Measurements from ENCODE around the gene GRHPR.

The GRHPR gene

DNA sequence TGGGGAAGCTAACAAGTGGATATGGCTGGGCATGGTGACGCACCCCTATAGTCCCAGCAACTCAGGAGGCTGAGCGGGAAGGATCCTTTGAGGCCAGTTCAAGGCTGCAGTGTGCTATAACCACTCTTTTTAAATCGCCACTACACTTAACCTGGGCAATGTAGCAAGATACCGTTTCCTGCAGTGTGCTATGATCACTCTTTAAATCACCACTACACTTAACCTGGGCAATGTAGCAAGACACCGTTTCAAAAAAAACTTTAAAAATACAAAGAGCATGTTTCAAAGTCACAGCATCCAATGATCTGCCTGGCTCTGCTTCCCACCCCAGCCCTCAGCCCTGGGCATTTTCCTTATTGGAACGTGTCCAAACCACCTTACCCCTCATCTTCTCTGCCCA is 14.5 kb downstream of the GRHPR start:
- intact Hi-C loops (cut with DNase I; ENCODE audit: low total_unique reads), result no loop called here
- no peaks in the 10 kb centered on the region for H3K9me3 ChIP-seq
- DNase-seq, result no peak
- TF ChIP-seq, protein P1, sequence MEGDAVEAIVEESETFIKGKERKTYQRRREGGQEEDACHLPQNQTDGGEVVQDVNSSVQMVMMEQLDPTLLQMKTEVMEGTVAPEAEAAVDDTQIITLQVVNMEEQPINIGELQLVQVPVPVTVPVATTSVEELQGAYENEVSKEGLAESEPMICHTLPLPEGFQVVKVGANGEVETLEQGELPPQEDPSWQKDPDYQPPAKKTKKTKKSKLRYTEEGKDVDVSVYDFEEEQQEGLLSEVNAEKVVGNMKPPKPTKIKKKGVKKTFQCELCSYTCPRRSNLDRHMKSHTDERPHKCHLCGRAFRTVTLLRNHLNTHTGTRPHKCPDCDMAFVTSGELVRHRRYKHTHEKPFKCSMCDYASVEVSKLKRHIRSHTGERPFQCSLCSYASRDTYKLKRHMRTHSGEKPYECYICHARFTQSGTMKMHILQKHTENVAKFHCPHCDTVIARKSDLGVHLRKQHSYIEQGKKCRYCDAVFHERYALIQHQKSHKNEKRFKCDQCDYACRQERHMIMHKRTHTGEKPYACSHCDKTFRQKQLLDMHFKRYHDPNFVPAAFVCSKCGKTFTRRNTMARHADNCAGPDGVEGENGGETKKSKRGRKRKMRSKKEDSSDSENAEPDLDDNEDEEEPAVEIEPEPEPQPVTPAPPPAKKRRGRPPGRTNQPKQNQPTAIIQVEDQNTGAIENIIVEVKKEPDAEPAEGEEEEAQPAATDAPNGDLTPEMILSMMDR (IDR thresholded peaks at IDR 0.05), result no peak
- peaks cover 0 to 6% (median 0%) of the 10 kb centered on the region in 4 donors for H3K4me1 ChIP-seq
- H3K27ac ChIP-seq, result no peak overlapping the region
- H3K27me3 ChIP-seq, result no peaks in the 10 kb centered on the region
- no peak overlapping the region for H3K4me3 ChIP-seq
- peaks cover 42 to 94% (median 91%) of the 10 kb centered on the region in 3 donors for H3K36me3 ChIP-seq

DNA sequence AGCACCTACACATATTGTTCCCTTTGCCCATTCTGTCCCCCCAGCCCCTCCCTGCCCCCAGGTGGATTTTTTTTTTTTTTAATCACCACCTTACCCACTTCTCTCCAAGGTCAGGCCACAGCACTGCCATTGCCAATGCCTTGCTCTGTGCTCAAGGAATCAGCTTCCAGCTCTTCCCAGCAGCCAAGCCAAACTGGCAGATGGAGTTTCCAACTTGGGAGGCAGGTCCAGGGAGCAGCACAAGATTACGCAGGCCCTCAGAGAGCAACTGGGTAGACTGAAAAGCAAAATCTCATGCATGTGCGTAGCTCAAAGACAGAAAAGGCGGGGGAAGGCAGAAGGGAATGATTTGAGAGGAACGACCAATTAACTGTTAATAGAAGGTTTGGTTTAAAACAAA is 15.1 kb downstream of the GRHPR start:
- H3K9me3 ChIP-seq, result no peaks in the 10 kb centered on the region
- H3K4me1 ChIP-seq, result peaks cover 0 to 6% (median 0%) of the 10 kb centered on the region in 4 donors
- no peak for DNase-seq
- H3K36me3 ChIP-seq, result peaks cover 46 to 95% (median 92%) of the 10 kb centered on the region in 3 donors
- no peak overlapping the region for H3K4me3 ChIP-seq
- intact Hi-C loops (cut with DNase I; ENCODE audit: low total_unique reads), result no loop called here
- no peaks in the 10 kb centered on the region for H3K27me3 ChIP-seq
- no peak overlapping the region for H3K27ac ChIP-seq
- TF ChIP-seq, protein P1 (IDR thresholded peaks at IDR 0.05), result no peak

DNA sequence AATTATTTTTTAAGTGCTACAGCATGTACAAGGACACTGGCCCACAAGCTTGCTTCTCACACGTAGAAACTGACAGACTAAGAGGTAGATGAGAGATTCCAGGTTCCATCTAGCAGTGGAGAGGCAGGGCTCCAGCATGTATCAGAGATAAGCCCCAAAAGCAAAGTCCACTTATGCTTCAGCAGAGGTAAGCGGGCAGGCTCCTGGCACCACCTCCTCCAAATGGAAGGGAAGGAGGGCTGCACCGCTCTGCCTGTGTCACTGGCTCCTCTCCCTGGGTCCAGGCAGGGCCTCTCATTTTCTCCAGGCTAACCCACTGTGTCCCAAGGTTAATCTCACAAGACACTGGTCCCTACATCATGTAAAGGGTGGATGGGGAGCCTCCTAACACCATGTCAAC is 15.9 kb downstream of the GRHPR start:
- Histone ChIP-seq H3K27ac (no peak overlapping the region), H3K36me3 (peaks cover 46 to 90% (median 85%) of the 10 kb centered on the region in 3 donors)

DNA sequence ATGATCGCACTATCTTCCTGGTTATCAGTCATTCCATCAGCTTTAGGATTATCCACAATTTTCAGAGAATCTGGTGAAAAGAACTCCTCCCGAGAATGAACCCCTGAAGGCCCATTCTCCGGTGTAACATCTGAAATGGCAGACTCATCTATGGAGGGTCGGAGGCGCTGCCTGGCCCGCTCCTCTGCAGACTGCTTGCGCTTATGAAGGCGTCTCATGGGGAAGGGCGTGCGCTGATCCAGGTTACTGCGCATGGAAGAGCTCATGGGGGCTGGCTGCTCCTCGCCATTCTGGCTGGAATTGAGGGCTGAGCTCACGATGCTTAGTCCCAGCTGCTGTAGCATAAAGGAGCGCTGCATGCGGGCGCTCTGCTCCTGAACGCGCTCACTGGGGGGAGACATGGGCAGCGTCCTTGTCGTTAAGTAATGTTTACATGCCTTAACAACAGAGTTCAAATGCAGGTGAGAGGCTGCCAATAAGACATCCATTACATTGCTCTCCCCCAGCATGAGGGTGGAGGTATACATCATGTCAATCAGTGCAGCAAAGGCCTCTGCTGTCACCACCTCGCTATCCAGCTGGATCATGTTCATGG is 19.4 kb downstream of the GRHPR start:
- TF ChIP-seq, protein P1 (IDR thresholded peaks at IDR 0.05), result no peak
- H3K9me3 ChIP-seq, result no peaks in the 10 kb centered on the region
- H3K27me3 ChIP-seq, result no peaks in the 10 kb centered on the region
- H3K4me1 ChIP-seq, result peaks cover 0 to 4% (median 0%) of the 10 kb centered on the region in 4 donors
- no peak for DNase-seq
- H3K36me3 ChIP-seq, result peaks cover 46 to 66% (median 58%) of the 10 kb centered on the region in 3 donors
- H3K27ac ChIP-seq, result no peak overlapping the region
- intact Hi-C loops (cut with DNase I; ENCODE audit: low total_unique reads), result no loop called here
- no peak overlapping the region for H3K4me3 ChIP-seq

More for the DNA sequence above, 15.9 kb downstream of the GRHPR start:
- Histone ChIP-seq H3K4me1 (peaks cover 0 to 6% (median 0%) of the 10 kb centered on the region in 4 donors), H3K27me3 (no peaks in the 10 kb centered on the region), H3K4me3 (no peak overlapping the region), H3K9me3 (no peaks in the 10 kb centered on the region)
- DNase-seq, result no peak
- TF ChIP-seq, protein P1 (IDR thresholded peaks at IDR 0.05), result no peak
- intact Hi-C loops (cut with DNase I; ENCODE audit: low total_unique reads), result no loop called here

DNA sequence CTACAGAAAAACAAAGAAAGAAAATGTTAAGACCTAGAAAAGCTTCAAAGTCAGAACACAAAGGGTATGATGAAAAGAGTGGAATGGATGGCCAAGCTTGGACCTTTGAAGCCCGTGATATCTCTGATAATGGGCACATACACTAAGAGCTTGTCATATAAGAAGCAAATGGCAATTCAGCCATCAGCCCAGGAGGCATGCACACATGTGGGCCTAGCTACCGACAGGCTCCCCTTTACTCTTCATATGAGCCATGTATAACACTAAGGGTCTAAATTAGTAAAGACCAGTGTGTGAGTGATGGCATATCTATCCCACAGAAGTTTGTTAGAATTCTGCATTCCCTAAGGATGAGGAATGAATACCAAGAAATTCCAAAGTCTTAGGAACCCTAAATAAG is 20.1 kb downstream of the GRHPR start:
- TF ChIP-seq, protein P1 (IDR thresholded peaks at IDR 0.05), result no peak
- Histone ChIP-seq H3K4me1 (peaks cover 0 to 4% (median 0%) of the 10 kb centered on the region in 4 donors), H3K36me3 (peaks cover 40 to 63% (median 51%) of the 10 kb centered on the region in 3 donors), H3K9me3 (no peaks in the 10 kb centered on the region), H3K4me3 (no peak overlapping the region), H3K27me3 (no peaks in the 10 kb centered on the region), H3K27ac (no peak overlapping the region)
- DNase-seq, result no peak
- intact Hi-C loops (cut with DNase I; ENCODE audit: low total_unique reads), result no loop called here

Measured in tibial artery (tissue), 4 donors.